GM19240 (cell line): ENCODE results near the gene RNF5.

Experiments
- DNase-seq: peaks from one replicate; pipeline ENCODE4 v3.0.0; 2011; ENCODE audit warnings: low spot score; ENCODE audit not compliant: insufficient read length

Gene RNF5

GRCh38 chr6:32151863-32152768 is 26.1 kb upstream of the RNF5 start, which contains the start of gene PRRT1:
TSS of gene PRRT1 (minus strand) at chr6:32151939. CDS start at chr6:32151827, 112 bp downstream.
- no peak for DNase-seq

GRCh38 chr6:32152769-32153563 is 25.2 kb upstream of the RNF5 start:
- no peak for DNase-seq

- DNase-seq, result no peak
These were observed 24.4 kb upstream of the RNF5 start, which contains the start of gene PPT2 for GRCh38 chr6:32153564-32154513. TSS of gene PPT2 (plus strand) at chr6:32154141. CDS start at chr6:32154595, 454 bp downstream.

GRCh38 chr6:32154514-32155161 is 23.6 kb upstream of the RNF5 start:
- peak; percentile 84 for DNase-seq

- DNase-seq, result no peak
These were observed 21.3 kb upstream of the RNF5 start for GRCh38 chr6:32156891-32157290.

- no peak for DNase-seq
These were observed 20.2 kb upstream of the RNF5 start for GRCh38 chr6:32158052-32158451.

- no peak for DNase-seq
These were observed 14.5 kb upstream of the RNF5 start for GRCh38 chr6:32163559-32164258.

- no peak for DNase-seq
These were observed 13.9 kb upstream of the RNF5 start, which contains the start of gene EGFL8 for GRCh38 chr6:32164295-32164694. TSS of gene EGFL8 (plus strand) at chr6:32164595. CDS start at chr6:32166166, 1,571 bp downstream.

GRCh38 chr6:32166411-32167061 is 11.7 kb upstream of the RNF5 start:
- no peak for DNase-seq

- no peak for DNase-seq
These were observed 10.9 kb upstream of the RNF5 start for GRCh38 chr6:32167154-32167760.

GRCh38 chr6:32167761-32168262 is 10.4 kb upstream of the RNF5 start:
- DNase-seq, result no peak

- no peak for DNase-seq
These were observed 9.9 kb upstream of the RNF5 start for GRCh38 chr6:32168350-32168749.

GRCh38 chr6:32168807-32169591 is 9.2 kb upstream of the RNF5 start:
- no peak for DNase-seq

- DNase-seq, result no peak
These were observed 7.9 kb upstream of the RNF5 start for GRCh38 chr6:32170294-32170693.

GRCh38 chr6:32171234-32171633 is 7.0 kb upstream of the RNF5 start:
- no peak for DNase-seq

- DNase-seq, result no peak
These were observed 5.0 kb upstream of the RNF5 start for GRCh38 chr6:32173051-32173727.

GRCh38 chr6:32174416-32174815 is 3.8 kb upstream of the RNF5 start:
- no peak for DNase-seq
